GM12865 (cell line): ENCODE measurements around the gene FBXO11.
"Not testable (repeated sequence)": the region's sequence is repeated elsewhere in the genome, so short reads cannot be mapped to it uniquely, and the experiment has no call there.

Experiments used
- DNase-seq: peaks from one replicate; pipeline ENCODE4 v3.0.0; 2010; ENCODE audit warnings: low read depth
- H3K4me3 ChIP-seq: 2 replicates; pipeline ENCODE4 v1.5.1; 2011; ENCODE audit warnings: mild to moderate bottlenecking, low read depth, low read length, control low read depth
- CTCF ChIP-seq: IDR thresholded peaks from 2 replicates; pipeline ENCODE4 v1.5.1; 2011; ENCODE audit warnings: low read length, control low read depth, low read depth, inconsistent platforms; ENCODE audit not compliant: insufficient read depth; ENCODE audit errors: missing control alignments

FBXO11 gene

DNA sequence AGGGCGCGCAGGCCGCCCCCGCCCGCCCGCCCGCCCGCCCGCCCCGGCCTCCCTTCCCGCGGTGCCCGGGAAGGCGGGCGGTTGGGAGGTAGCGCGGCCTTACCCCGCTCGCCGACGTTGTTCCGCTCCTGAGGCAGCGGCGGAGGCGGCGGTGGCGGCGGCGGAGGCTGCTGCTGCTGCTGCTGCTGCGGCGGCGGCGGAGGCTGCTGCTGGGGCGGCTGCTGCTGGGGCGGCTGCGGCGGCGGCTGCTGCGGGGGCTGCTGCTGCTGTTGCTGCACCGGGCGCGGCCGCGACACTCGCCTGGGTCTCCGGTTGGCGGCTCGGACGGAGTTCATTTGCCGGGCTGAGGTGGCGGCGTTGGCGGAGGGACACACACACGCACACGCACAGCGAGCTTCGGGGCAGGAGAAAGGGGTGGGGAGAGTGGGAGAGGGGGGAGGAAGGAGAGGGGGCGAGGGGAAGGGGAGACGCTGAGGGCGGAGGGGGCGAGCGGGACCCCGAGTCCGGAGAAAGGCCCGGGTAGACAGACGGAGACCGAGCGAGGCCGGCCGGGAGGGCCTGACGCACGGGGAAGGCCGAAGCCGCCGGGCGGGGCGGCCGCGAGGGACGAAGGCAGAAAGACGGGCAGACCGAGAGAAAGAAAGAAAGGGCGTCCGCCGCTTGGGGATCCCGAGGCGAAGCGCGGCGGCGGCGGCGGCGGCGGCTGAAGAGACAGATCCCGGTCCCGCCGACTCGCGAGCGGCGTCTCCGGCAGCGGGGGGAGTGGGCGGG is 727 bp downstream of the FBXO11 start:
- DNase-seq = peak; percentile 79
- peak overlapping the region; percentile 99 for H3K4me3 ChIP-seq
- no peak for TF ChIP-seq CTCF

DNA sequence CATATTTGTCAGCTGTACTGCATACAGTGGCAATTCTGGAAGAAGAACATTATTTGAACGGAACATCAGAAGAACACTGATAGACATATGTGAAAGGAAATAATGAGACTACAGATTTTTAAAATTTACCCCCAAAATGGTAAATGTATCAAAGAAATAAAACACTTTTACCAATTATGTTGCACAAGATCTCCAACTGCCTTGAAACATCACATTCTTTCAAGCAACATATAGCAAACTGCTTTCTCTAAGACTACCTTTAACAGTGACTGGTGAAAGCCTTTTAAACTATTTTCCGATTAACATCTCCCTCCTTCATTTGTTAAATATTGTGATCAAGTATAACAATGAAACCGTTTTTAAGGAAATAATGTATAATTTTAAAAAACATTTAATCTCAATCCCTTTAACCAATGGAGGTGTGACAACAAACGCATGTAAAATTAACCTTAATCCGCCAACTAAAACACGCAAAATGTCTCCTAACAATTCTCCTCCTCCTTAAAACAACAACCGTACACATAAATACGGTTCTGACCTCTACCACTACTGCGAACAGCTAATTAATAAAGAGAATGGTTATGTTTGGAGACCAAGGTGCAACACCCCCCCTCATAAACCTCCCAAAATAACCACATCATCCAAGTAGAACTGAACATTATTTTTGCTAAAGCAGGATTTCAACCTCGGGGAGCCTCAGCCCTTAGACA is 2.4 kb downstream of the FBXO11 start:
- peak overlapping the region; percentile 99 for H3K4me3 ChIP-seq
- no peak for TF ChIP-seq CTCF
- DNase-seq = no peak

GRCh38 chr2:47901892-47902291 is 4.4 kb downstream of the FBXO11 start:
- DNase-seq, H3K4me3 ChIP-seq: not testable (repeated sequence)

DNA sequence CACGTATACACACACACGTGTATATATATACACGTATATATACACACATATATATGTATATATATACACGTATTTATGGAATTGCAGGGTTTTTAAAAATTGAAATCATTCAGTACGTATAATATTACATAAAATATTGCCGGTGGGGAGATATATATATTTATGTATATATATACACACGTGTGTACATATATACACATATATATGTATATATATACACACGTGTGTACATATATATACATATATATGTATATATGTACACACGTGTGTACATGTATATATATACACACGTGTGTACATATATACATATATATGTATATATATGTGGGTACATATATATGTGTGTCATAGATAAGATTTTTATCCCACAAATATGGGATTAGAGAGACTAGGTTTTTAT is 5.4 kb downstream of the FBXO11 start:
- no peak for TF ChIP-seq CTCF
- DNase-seq = no peak
- H3K4me3 ChIP-seq = no peak overlapping the region

- TF ChIP-seq CTCF = no peak
- no peak overlapping the region for H3K4me3 ChIP-seq
- DNase-seq = no peak
Measured at GRCh38 chr2:47899915-47900816, 6.1 kb downstream of the FBXO11 start.

DNA sequence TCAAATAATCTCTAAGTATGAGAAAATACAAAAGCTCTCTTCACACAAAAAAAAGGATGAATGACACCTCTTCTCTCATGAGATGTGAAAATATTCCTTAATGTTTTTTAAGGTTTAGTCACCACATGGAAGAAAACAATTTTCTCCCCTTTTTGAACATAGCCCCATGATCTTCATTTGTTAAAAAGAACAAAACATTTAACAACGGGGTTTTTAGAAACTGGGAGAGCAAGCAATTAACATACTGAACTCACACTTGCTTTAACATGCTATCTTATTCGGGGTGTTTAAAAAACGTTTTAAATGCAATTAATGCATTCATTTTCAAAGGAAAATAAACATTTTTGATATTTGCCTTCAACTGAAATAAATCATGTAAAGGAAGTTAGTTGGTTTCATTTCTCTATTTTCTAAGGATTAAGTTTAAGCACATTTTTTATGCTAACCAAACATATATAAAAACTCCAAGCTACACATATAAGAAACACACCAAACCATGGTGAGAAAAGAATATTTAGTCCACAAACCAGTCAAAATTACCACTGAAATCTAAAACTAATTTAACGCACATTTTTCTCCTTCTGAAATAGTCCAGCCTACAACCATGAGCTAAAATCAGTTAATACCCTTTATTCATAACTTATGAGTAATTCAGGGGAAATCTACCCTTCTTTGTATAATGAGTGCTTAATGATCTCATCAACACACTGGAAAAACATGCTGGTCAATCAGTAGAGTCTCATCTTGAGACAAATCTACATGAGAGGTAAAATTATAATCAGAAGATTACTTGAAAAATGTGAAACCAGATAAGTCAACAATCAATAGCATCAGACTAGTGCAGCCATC is 8.2 kb downstream of the FBXO11 start:
- no peak for TF ChIP-seq CTCF
- H3K4me3 ChIP-seq = peak overlapping the region; percentile 31; the same call in 1 of the 2 replicates
- peak; percentile 6 for DNase-seq

GRCh38 chr2:47897191-47897882 is 9.0 kb downstream of the FBXO11 start:
- peak overlapping the region; percentile 31; the same call in 1 of the 2 replicates for H3K4me3 ChIP-seq
- peak; percentile 29 for DNase-seq
